MCF 10A (cell line): ENCODE results near the gene RAP1GAP2. TPM values are rescaled to one million over a fixed set of nuclear protein-coding genes. Genes with fewer than 3 reads are reported as not detected.

ENCODE experiments used
- BruUV-seq: library from RNA; stranded (reverse); fragments of 400-500 nt; replicated peaks from 2 replicates; lab custom pipeline; 2021; lab: Mats Ljungman, UMichigan
- CTCF ChIA-PET: fragments of 300-600 bp; sonication (Branson Sonifier 250); formaldehyde crosslinking; extraction: SDS; loops from one replicate; lab custom pipeline; 2021; ENCODE audit warnings: antibody characterized with exemption, inconsistent platforms; lab: Yijun Ruan, JAX
- POLR2A ChIA-PET: fragments of 300-600, 350-650 bp; sonication (Branson Sonifier 250); formaldehyde crosslinking; extraction: SDS; loops from one replicate; lab custom pipeline; 2020; ENCODE audit warnings: antibody characterized with exemption, inconsistent platforms; lab: Yijun Ruan, JAX
- DNase-seq: peaks from one replicate; pipeline ENCODE4 v3.0.0-alpha.2; 2018; ENCODE audit not compliant: unreplicated experiment
- H3K27ac Mint-ChIP-seq: one replicate; pipeline ENCODE4 v1.8.0; 2022; ENCODE audit warnings: mild to moderate bottlenecking, low read depth, mixed read lengths; ENCODE audit not compliant: unreplicated experiment
- H3K27me3 Mint-ChIP-seq: one replicate; pipeline ENCODE4 v1.8.0; 2022; ENCODE audit warnings: mixed read lengths; ENCODE audit not compliant: insufficient read depth, unreplicated experiment
- H3K36me3 Mint-ChIP-seq: one replicate; pipeline ENCODE4 v1.8.0; 2022; ENCODE audit warnings: mild to moderate bottlenecking, moderate library complexity, mixed read lengths; ENCODE audit not compliant: insufficient read depth, unreplicated experiment
- H3K4me1 Mint-ChIP-seq: one replicate; pipeline ENCODE4 v1.8.0; 2022; ENCODE audit warnings: mixed read lengths; ENCODE audit not compliant: insufficient read depth, unreplicated experiment
- H3K4me3 Mint-ChIP-seq: one replicate; pipeline ENCODE4 v1.8.0; 2022; ENCODE audit warnings: mild to moderate bottlenecking, moderate library complexity, mixed read lengths; ENCODE audit not compliant: unreplicated experiment
- H3K9me3 Mint-ChIP-seq: one replicate; pipeline ENCODE4 v1.8.0; 2022; ENCODE audit warnings: mixed read lengths; ENCODE audit not compliant: unreplicated experiment
- CTCF ChIP-seq: fragments of 200-600 bp; IDR thresholded peaks from one replicate; pipeline ENCODE4 v1.8.0; 2022; ENCODE audit warnings: antibody characterized with exemption, mild to moderate bottlenecking; ENCODE audit not compliant: unreplicated experiment
- intact Hi-C: fragments of 100-400 bp; cut with micrococcal nuclease; formaldehyde crosslinking; loops from 2 replicates; pipeline ENCODE4 v1.14.1; 2022
- total RNA-seq: library from RNA; stranded (reverse); gene quantifications from 2 replicates; pipeline ENCODE4 v1.2.3, GENCODE V29; 2022

RAP1GAP2 gene
- total RNA-seq, 1 experiment from 2014 or later = 40.2 TPM

DNA sequence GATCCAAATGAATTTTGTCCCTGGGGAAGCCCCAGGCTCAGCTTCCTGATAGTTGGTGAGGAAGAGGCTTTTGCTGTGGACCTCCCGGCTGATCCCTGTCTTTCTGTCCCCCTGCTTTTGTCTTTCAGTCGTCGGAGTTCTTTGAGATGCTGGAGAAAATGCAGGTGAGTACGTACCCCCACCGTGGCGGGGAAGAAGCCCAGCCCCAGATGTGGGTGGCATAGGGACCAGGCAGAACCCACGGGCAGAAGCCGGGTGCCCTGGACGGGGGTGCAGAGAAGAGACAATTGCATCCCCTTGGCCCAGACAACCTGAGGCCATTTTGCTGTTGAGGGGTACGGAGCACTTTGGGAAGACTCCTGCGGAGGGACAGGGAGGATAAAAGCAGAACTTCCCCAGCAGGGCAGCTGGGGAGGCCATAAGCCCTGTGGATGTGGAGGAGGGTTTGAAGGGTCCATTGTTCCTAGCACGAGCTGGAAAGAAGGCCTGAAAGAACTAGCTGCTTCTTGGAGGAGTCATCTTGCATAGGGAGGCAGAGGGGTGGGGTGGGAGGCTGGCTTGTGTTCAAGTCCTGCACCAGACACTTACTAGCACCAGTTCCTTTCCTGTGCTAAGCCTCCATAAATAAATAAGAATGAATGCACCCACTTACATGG is 161.5 kb downstream of the RAP1GAP2 start:
- Mint-ChIP-seq H3K36me3 (peaks cover 16% of the 10 kb centered on the region), H3K4me3 (no peak overlapping the region), H3K4me1 (peaks cover 50% of the 10 kb centered on the region), H3K27me3 (no peaks in the 10 kb centered on the region), H3K9me3 (no peaks in the 10 kb centered on the region), H3K27ac (peak overlapping the region; percentile 40)
- CTCF ChIA-PET = interaction anchor here (0.6 to 1.0 kb wide), 2 partner anchors 18 to 28 kb away, joined by 3 to 5 read pairs; no protein-coding TSS in a partner anchor
- BruUV-seq = no TSS peak
- TF ChIP-seq CTCF = no peak
- no peak for DNase-seq
- intact Hi-C loops = no loop called here
- POLR2A ChIA-PET = interaction anchor here (0.6 kb wide), 1 partner anchor 32 kb away, joined by 3 read pairs; no protein-coding TSS in a partner anchor

DNA sequence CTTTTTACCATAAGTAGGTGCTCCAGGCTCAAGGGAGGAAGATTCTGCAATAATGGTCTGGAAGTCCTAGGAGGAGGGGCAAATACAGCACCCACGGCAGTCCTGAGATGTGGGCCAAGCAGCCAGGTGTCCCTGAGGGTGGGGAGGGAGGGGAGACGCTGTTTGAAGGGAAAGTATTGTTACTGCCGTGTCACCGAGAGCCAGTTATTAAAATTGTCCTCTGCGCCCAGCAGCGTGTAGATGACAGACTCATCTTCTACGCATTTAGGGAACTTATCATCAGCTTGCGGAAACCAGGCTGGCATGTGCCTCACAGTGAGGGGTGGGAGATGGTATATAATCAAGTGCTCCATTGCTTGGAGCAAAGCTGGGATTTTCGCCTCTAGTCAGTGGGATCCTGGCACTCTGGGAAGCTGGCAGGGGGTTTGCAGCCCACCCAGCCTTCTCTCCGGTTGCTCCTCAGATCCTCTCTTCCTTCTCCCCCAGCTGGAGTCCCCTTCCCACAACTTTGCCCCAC is 162.5 kb downstream of the RAP1GAP2 start:
- ChIA-PET POLR2A (interaction anchor here (1.2 kb wide), 1 partner anchor 33 kb away, joined by 3 read pairs; no protein-coding TSS in a partner anchor), CTCF (interaction anchor here (0.6 to 1.2 kb wide), 2 partner anchors 50 to 54 kb away, joined by 3 to 4 read pairs; no protein-coding TSS in a partner anchor)
- Mint-ChIP-seq H3K4me1 (peaks cover 50% of the 10 kb centered on the region), H3K27ac (peak overlapping the region; percentile 40), H3K4me3 (no peak overlapping the region), H3K36me3 (peaks cover 17% of the 10 kb centered on the region), H3K27me3 (no peaks in the 10 kb centered on the region), H3K9me3 (no peaks in the 10 kb centered on the region)
- intact Hi-C loops = no loop called here
- no TSS peak for BruUV-seq
- TF ChIP-seq CTCF = no peak
- no peak for DNase-seq

- Mint-ChIP-seq H3K9me3 (no peaks in the 10 kb centered on the region), H3K36me3 (peaks cover 20% of the 10 kb centered on the region), H3K4me1 (peaks cover 50% of the 10 kb centered on the region), H3K27me3 (no peaks in the 10 kb centered on the region), H3K27ac (peak overlapping the region; percentile 74), H3K4me3 (no peak overlapping the region)
- no peak for TF ChIP-seq CTCF
- ChIA-PET POLR2A (interaction anchor here (0.8 to 1.7 kb wide), 5 partner anchors 10 to 35 kb away, joined by 3 read pairs; no protein-coding TSS in a partner anchor), CTCF (interaction anchor here (0.7 to 1.2 kb wide), 3 partner anchors 53 to 270 kb away, joined by 3 read pairs; no protein-coding TSS in a partner anchor)
- DNase-seq = no peak
- BruUV-seq = no TSS peak
- intact Hi-C loops = no loop called here
Observed at GRCh38 chr17:2959371-2960130, 163.3 kb downstream of the RAP1GAP2 start.
